Caco-2 (cell line): ENCODE measurements around the gene RASSF10. TPM values are rescaled to one million over a fixed set of nuclear protein-coding genes. Genes with fewer than 3 reads are reported as not detected.
A peak's percentile ranks its signal among the peaks of the same experiment; 100 is the strongest.

Experiments
- BruUV-seq: library from RNA; stranded (reverse); fragments of 400-500 nt; replicated peaks from 2 replicates; lab custom pipeline; 2021; lab: Mats Ljungman, UMichigan
- CTCF ChIA-PET: fragments of 300-600 bp; sonication (Branson Sonifier 250); formaldehyde crosslinking; loops from one replicate; lab custom pipeline; 2022; ENCODE audit warnings: antibody characterized with exemption; lab: Charles Lee
- POLR2A ChIA-PET: fragments of 300-600 bp; sonication (Branson Sonifier 250); formaldehyde crosslinking; loops from one replicate; lab custom pipeline; 2022; ENCODE audit warnings: antibody characterized with exemption; lab: Charles Lee
- DNase-seq, 2 experiments: peaks; one replicate each; pipeline versions ENCODE4 v3.0.0 to v3.0.0-alpha.2; 2020 to 2022
- H3K27me3 ChIP-seq: replicated peaks from 2 replicates; pipeline ENCODE4 v1.6.0; 2011; ENCODE audit warnings: low read length; ENCODE audit not compliant: control insufficient read depth, insufficient read depth
- H3K36me3 ChIP-seq: 2 replicates; pipeline ENCODE4 v1.5.1; 2011; ENCODE audit warnings: low read length; ENCODE audit not compliant: control insufficient read depth, insufficient read depth
- H3K4me1 ChIP-seq: fragments of 250-450 bp; sonication (Bioruptor Pico); 2 replicates; pipeline ENCODE4 v1.5.1; 2020; ENCODE audit warnings: mild to moderate bottlenecking
- H3K4me3 ChIP-seq: 2 replicates; pipeline ENCODE4 v1.5.1; 2011; ENCODE audit warnings: low read depth, mild to moderate bottlenecking, control low read depth, low read length
- H3K9me3 ChIP-seq: fragments of 250-450 bp; sonication (Bioruptor Pico); 2 replicates; pipeline ENCODE4 v1.5.1; 2020; ENCODE audit warnings: mild to moderate bottlenecking, moderate library complexity
- H3K27ac Mint-ChIP-seq: one replicate; pipeline ENCODE4 v1.8.0; 2022; ENCODE audit warnings: mixed read lengths; ENCODE audit not compliant: unreplicated experiment
- H3K27me3 Mint-ChIP-seq: one replicate; pipeline ENCODE4 v1.8.0; 2022; ENCODE audit warnings: mixed read lengths; ENCODE audit not compliant: insufficient read depth, unreplicated experiment
- H3K36me3 Mint-ChIP-seq: one replicate; pipeline ENCODE4 v1.8.0; 2022; ENCODE audit warnings: mild to moderate bottlenecking, mixed read lengths; ENCODE audit not compliant: insufficient read depth, unreplicated experiment
- H3K4me1 Mint-ChIP-seq: one replicate; pipeline ENCODE4 v1.8.0; 2022; ENCODE audit warnings: low read depth, mixed read lengths; ENCODE audit not compliant: unreplicated experiment
- H3K4me3 Mint-ChIP-seq: one replicate; pipeline ENCODE4 v1.8.0; 2022; ENCODE audit warnings: mild to moderate bottlenecking, moderate library complexity, mixed read lengths; ENCODE audit not compliant: unreplicated experiment
- H3K9me3 Mint-ChIP-seq: one replicate; pipeline ENCODE4 v1.8.0; 2022; ENCODE audit warnings: mixed read lengths; ENCODE audit not compliant: unreplicated experiment
- intact Hi-C: fragments of 100-400 bp; cut with micrococcal nuclease; formaldehyde crosslinking; loops from one replicate; pipeline ENCODE4 v1.10.0; 2022; ENCODE audit not compliant: unreplicated experiment
- total RNA-seq: library from RNA; stranded (reverse); gene quantifications from 2 replicates; pipeline ENCODE4 v1.2.3, GENCODE V29; 2022
- TF ChIP-seq, protein P1 (sequence below), 2 experiments: fragments of 200-600 bp in 1 of 2; IDR thresholded peaks; 1 replicate in 1 of 2; 2 replicates in 1 of 2; pipeline versions ENCODE4 v1.5.1 to v1.8.0; 2011 to 2022; ENCODE audit warnings: antibody characterized with exemption in 1 of 2, control low read depth in 1 of 2, inconsistent platforms in 1 of 2, low read depth in 1 of 2, low read length in 1 of 2, mild to moderate bottlenecking in 1 of 2, moderate library complexity in 1 of 2; ENCODE audit not compliant: insufficient read depth in 1 of 2, severe bottlenecking in 1 of 2, unreplicated experiment in 1 of 2

The RASSF10 gene
- total RNA-seq, 1 experiment from 2014 or later, result 0.91 TPM

DNA sequence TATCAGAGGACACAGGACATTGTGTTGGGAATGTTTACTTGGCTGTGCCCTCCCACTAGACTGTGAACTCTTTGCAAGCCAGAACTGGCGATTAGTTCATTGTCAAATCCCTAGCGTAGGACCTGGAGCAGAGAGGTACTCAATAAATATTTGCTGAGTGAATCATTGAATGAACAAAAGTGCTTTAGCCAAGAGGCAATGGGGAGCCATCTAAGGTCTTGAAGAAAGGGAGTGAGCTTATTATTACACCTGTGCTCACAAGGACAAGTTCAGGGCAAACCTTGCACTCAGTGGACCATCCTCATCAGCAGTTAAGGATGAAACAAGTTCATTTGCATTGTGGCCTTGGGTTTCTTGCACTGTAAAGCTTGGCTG, 1.1 kb upstream of the RASSF10 start:
- H3K4me1 Mint-ChIP-seq, result peaks cover 21% of the 10 kb centered on the region
- BruUV-seq, result no TSS peak
- Histone ChIP-seq H3K27me3 (0 out of 2 replicates have a peak, but pooled peaks cover 1% of the 10 kb centered on the region), H3K4me3 (no peak overlapping the region), H3K9me3 (no peaks in the 10 kb centered on the region), H3K36me3 (no peaks in the 10 kb centered on the region), H3K4me1 (peaks cover 31% of the 10 kb centered on the region)
- no peaks in the 10 kb centered on the region for H3K9me3 Mint-ChIP-seq
- intact Hi-C loops, result loop anchor here (2.0 kb wide), 2 partner anchors 43 to 133 kb away; no protein-coding TSS in a partner anchor
- H3K27me3 Mint-ChIP-seq, result peaks cover 11% of the 10 kb centered on the region
- peak; percentile 47 to 48 for DNase-seq
- no peak overlapping the region for H3K27ac Mint-ChIP-seq
- ChIA-PET POLR2A (interaction anchor here (0.6 kb wide), 1 partner anchor 47 kb away, joined by 4 read pairs; no protein-coding TSS in a partner anchor), CTCF (no interaction called here)
- no peaks in the 10 kb centered on the region for H3K36me3 Mint-ChIP-seq
- TF ChIP-seq, protein P1, sequence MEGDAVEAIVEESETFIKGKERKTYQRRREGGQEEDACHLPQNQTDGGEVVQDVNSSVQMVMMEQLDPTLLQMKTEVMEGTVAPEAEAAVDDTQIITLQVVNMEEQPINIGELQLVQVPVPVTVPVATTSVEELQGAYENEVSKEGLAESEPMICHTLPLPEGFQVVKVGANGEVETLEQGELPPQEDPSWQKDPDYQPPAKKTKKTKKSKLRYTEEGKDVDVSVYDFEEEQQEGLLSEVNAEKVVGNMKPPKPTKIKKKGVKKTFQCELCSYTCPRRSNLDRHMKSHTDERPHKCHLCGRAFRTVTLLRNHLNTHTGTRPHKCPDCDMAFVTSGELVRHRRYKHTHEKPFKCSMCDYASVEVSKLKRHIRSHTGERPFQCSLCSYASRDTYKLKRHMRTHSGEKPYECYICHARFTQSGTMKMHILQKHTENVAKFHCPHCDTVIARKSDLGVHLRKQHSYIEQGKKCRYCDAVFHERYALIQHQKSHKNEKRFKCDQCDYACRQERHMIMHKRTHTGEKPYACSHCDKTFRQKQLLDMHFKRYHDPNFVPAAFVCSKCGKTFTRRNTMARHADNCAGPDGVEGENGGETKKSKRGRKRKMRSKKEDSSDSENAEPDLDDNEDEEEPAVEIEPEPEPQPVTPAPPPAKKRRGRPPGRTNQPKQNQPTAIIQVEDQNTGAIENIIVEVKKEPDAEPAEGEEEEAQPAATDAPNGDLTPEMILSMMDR (IDR thresholded peaks at IDR 0.05; ENCODE audit: insufficient read depth in 1 of 2, low read depth in 1 of 2, low read length in 1 of 2, severe bottlenecking in 1 of 2, unreplicated experiment in 1 of 2), result no peak
- peak overlapping the region; percentile 74 for H3K4me3 Mint-ChIP-seq

- TF ChIP-seq, protein P1 (IDR thresholded peaks at IDR 0.05; ENCODE audit: insufficient read depth in 1 of 2, low read depth in 1 of 2, low read length in 1 of 2, severe bottlenecking in 1 of 2, unreplicated experiment in 1 of 2), result no peak
- peaks cover 21% of the 10 kb centered on the region for H3K4me1 Mint-ChIP-seq
- peak overlapping the region; percentile 74 for H3K4me3 Mint-ChIP-seq
- Histone ChIP-seq H3K9me3 (no peaks in the 10 kb centered on the region), H3K27me3 (0 out of 2 replicates have a peak, but pooled peaks cover 1% of the 10 kb centered on the region), H3K4me3 (peak overlapping the region; percentile 52), H3K36me3 (no peaks in the 10 kb centered on the region), H3K4me1 (peaks cover 31% of the 10 kb centered on the region)
- H3K9me3 Mint-ChIP-seq, result no peaks in the 10 kb centered on the region
- no peaks in the 10 kb centered on the region for H3K36me3 Mint-ChIP-seq
- H3K27me3 Mint-ChIP-seq, result peaks cover 13% of the 10 kb centered on the region
- intact Hi-C loops, result loop anchor here (2.0 kb wide), 2 partner anchors 45 to 131 kb away; no protein-coding TSS in a partner anchor
- no peak overlapping the region for H3K27ac Mint-ChIP-seq
- ChIA-PET CTCF (interaction anchor here (1.4 kb wide), 1 partner anchor 46 kb away, joined by 3 read pairs; no protein-coding TSS in a partner anchor), POLR2A (no interaction called here)
- BruUV-seq, result no TSS peak
- no peak for DNase-seq
These were observed 382 bp downstream of the RASSF10 start for GRCh38 chr11:13009476-13009920.

GRCh38 chr11:13009921-13010748, 1.0 kb downstream of the RASSF10 start:
- Mint-ChIP-seq H3K27ac (no peak overlapping the region), H3K9me3 (no peaks in the 10 kb centered on the region), H3K4me3 (peak overlapping the region; percentile 74), H3K4me1 (peaks cover 21% of the 10 kb centered on the region), H3K27me3 (peaks cover 13% of the 10 kb centered on the region), H3K36me3 (no peaks in the 10 kb centered on the region)
- Histone ChIP-seq H3K4me3 (peak overlapping the region; percentile 52), H3K4me1 (peaks cover 31% of the 10 kb centered on the region), H3K36me3 (no peaks in the 10 kb centered on the region), H3K9me3 (no peaks in the 10 kb centered on the region), H3K27me3 (0 out of 2 replicates have a peak, but pooled peaks cover 1% of the 10 kb centered on the region)
- TF ChIP-seq, protein P1 (IDR thresholded peaks at IDR 0.05; ENCODE audit: insufficient read depth in 1 of 2, low read depth in 1 of 2, low read length in 1 of 2, severe bottlenecking in 1 of 2, unreplicated experiment in 1 of 2), result no peak
- ChIA-PET POLR2A (no interaction called here), CTCF (interaction anchor here (0.7 to 1.4 kb wide), 2 partner anchors 25 to 46 kb away, joined by 3 read pairs; no protein-coding TSS in a partner anchor)
- DNase-seq, result peak in 1 of 2 experiments; percentile 47
- no TSS peak for BruUV-seq
- intact Hi-C loops, result loop anchor here (2.0 kb wide), 2 partner anchors 45 to 131 kb away; no protein-coding TSS in a partner anchor
